H9 (cell line): ENCODE data around the gene JCHAIN. TPM values are rescaled to one million over a fixed set of nuclear protein-coding genes. Genes with fewer than 3 reads are reported as not detected.
"Not testable (repeated sequence)": the region's sequence is repeated elsewhere in the genome, so short reads cannot be mapped to it uniquely, and the experiment has no call there.

Source experiments
- DNase-seq: peaks from one replicate; pipeline ENCODE4 v3.0.0-alpha.2; 2017
- H2AFZ ChIP-seq: one replicate; pipeline ENCODE4 v1.6.1; 2013; ENCODE audit warnings: mild to moderate bottlenecking, low read length, control low read depth, moderate library complexity
- H2AK5ac ChIP-seq: 2 replicates; pipeline ENCODE4 v1.6.1; 2013; ENCODE audit warnings: low read length, control low read depth, mixed read lengths; ENCODE audit not compliant: insufficient read length
- H2BK120ac ChIP-seq: one replicate; pipeline ENCODE4 v1.6.1; 2013; ENCODE audit warnings: low read depth, mild to moderate bottlenecking, low read length, control low read depth, inconsistent platforms; ENCODE audit not compliant: poor library complexity, severe bottlenecking
- H2BK12ac ChIP-seq: 2 replicates; pipeline ENCODE4 v1.6.1; 2013; ENCODE audit warnings: low read length, control low read depth, mixed read lengths, low read depth; ENCODE audit not compliant: insufficient read length
- H2BK15ac ChIP-seq: 2 replicates; pipeline ENCODE4 v1.6.1; 2013; ENCODE audit warnings: low read depth, low read length, control low read depth
- H2BK20ac ChIP-seq: one replicate; pipeline ENCODE4 v1.6.1; 2013; ENCODE audit warnings: low read depth, mild to moderate bottlenecking, low read length, control low read depth, inconsistent platforms; ENCODE audit not compliant: poor library complexity, severe bottlenecking
- H2BK5ac ChIP-seq: 2 replicates; pipeline ENCODE4 v1.6.1; 2013; ENCODE audit warnings: low read length, control low read depth, mixed read lengths; ENCODE audit not compliant: insufficient read length
- H3K14ac ChIP-seq: 2 replicates; pipeline ENCODE4 v1.6.1; 2013; ENCODE audit warnings: low read length, control low read depth; ENCODE audit not compliant: insufficient read depth
- H3K18ac ChIP-seq: 2 replicates; pipeline ENCODE4 v1.6.1; 2013; ENCODE audit warnings: low read depth, mild to moderate bottlenecking, mixed read lengths, low read length, control low read depth; ENCODE audit not compliant: insufficient read length
- H3K23ac ChIP-seq: 2 replicates; pipeline ENCODE4 v1.6.1; 2013; ENCODE audit warnings: low read length, control low read depth, mixed read lengths, low read depth; ENCODE audit not compliant: insufficient read length
- H3K23me2 ChIP-seq: 2 replicates; pipeline ENCODE4 v1.6.1; 2013; ENCODE audit warnings: low read depth, mild to moderate bottlenecking, mixed read lengths, low read length, control low read depth; ENCODE audit not compliant: insufficient read length, poor library complexity, severe bottlenecking
- H3K27ac ChIP-seq: 2 replicates; pipeline ENCODE4 v1.5.1; 2013; ENCODE audit warnings: low read length, control low read depth, mixed read lengths, low read depth; ENCODE audit not compliant: insufficient read length
- H3K27me3 ChIP-seq: 2 replicates; pipeline ENCODE4 v1.6.1; 2013; ENCODE audit warnings: low read length, control low read depth, inconsistent platforms; ENCODE audit not compliant: insufficient read depth
- H3K4ac ChIP-seq: 2 replicates; pipeline ENCODE4 v1.6.1; 2013; ENCODE audit warnings: low read depth, mild to moderate bottlenecking, control low read depth, inconsistent platforms, low read length, moderate library complexity
- H3K4me1 ChIP-seq: 2 replicates; pipeline ENCODE4 v1.6.1; 2013; ENCODE audit warnings: low read length, control low read depth, inconsistent platforms; ENCODE audit not compliant: insufficient read depth
- H3K4me2 ChIP-seq: 2 replicates; pipeline ENCODE4 v1.6.1; 2013; ENCODE audit warnings: low read length, control low read depth, mixed read lengths; ENCODE audit not compliant: insufficient read length, insufficient read depth
- H3K56ac ChIP-seq: 2 replicates; pipeline ENCODE4 v1.6.1; 2013; ENCODE audit warnings: low read depth, mild to moderate bottlenecking, mixed read lengths, low read length, control low read depth; ENCODE audit not compliant: insufficient read length
- H3K79me1 ChIP-seq: 2 replicates; pipeline ENCODE4 v1.6.1; 2013; ENCODE audit warnings: low read depth, mild to moderate bottlenecking, moderate library complexity, low read length, control low read depth, inconsistent platforms; ENCODE audit not compliant: insufficient read depth, poor library complexity, severe bottlenecking
- H3K79me2 ChIP-seq: 2 replicates; pipeline ENCODE4 v1.6.1; 2013; ENCODE audit warnings: low read length, control low read depth, inconsistent platforms; ENCODE audit not compliant: insufficient read depth
- H3K9ac ChIP-seq: 2 replicates; pipeline ENCODE4 v1.6.1; 2013; ENCODE audit warnings: low read length, control low read depth, mixed read lengths; ENCODE audit not compliant: insufficient read length; ENCODE audit errors: extremely low read depth
- H3K9me3 ChIP-seq: one replicate; pipeline ENCODE4 v1.6.1; 2013; ENCODE audit warnings: low read depth, low read length, inconsistent platforms; ENCODE audit not compliant: control insufficient read depth
- H3T11ph ChIP-seq: one replicate; pipeline ENCODE4 v1.6.1; 2013; ENCODE audit warnings: mild to moderate bottlenecking, low read length, control low read depth, inconsistent platforms
- H4K20me1 ChIP-seq: one replicate; pipeline ENCODE4 v1.6.1; 2013; ENCODE audit not compliant: control insufficient read depth, insufficient read length, insufficient read depth
- H4K5ac ChIP-seq: 2 replicates; pipeline ENCODE4 v1.6.1; 2013; ENCODE audit warnings: low read depth, mild to moderate bottlenecking, mixed read lengths, low read length, control low read depth; ENCODE audit not compliant: insufficient read length
- H4K8ac ChIP-seq: replicated peaks from 2 replicates; pipeline ENCODE4 v1.6.1; 2013; ENCODE audit warnings: low read length, control low read depth, mixed read lengths, low read depth; ENCODE audit not compliant: insufficient read length
- H4K91ac ChIP-seq: 2 replicates; pipeline ENCODE4 v1.6.1; 2013; ENCODE audit warnings: low read depth, mild to moderate bottlenecking, moderate library complexity, mixed read lengths, low read length, control low read depth; ENCODE audit not compliant: insufficient read length
- H3K27ac Mint-ChIP-seq, 3 experiments: 2 replicates in 2 of 3; 3 replicates in 1 of 3; pipeline ENCODE4 v1.8.0; 2020 to 2021; ENCODE audit warnings: mixed read lengths in 3 of 3, mild to moderate bottlenecking in 1 of 3, moderate library complexity in 1 of 3
- H3K27me3 Mint-ChIP-seq: 2 replicates; pipeline ENCODE4 v1.8.0; 2021; ENCODE audit warnings: low read depth, mild to moderate bottlenecking, moderate library complexity, mixed read lengths
- H3K36me3 Mint-ChIP-seq, 3 experiments: 2 replicates in 2 of 3; 3 replicates in 1 of 3; pipeline ENCODE4 v1.8.0; 2020 to 2021; ENCODE audit warnings: low read depth in 3 of 3, mixed read lengths in 3 of 3; ENCODE audit not compliant: insufficient read depth in 1 of 3
- H3K4me1 Mint-ChIP-seq, 2 experiments: 2 replicates each; pipeline ENCODE4 v1.8.0; 2020; ENCODE audit warnings: mixed read lengths in 2 of 2
- H3K4me3 Mint-ChIP-seq, 2 experiments: 2 replicates in 1 of 2; 3 replicates in 1 of 2; pipeline ENCODE4 v1.8.0; 2020 to 2021; ENCODE audit warnings: mild to moderate bottlenecking in 2 of 2, mixed read lengths in 2 of 2, moderate library complexity in 1 of 2
- H3K9me3 Mint-ChIP-seq, 2 experiments: 2 replicates in 1 of 2; 3 replicates in 1 of 2; pipeline ENCODE4 v1.8.0; 2020; ENCODE audit warnings: mild to moderate bottlenecking in 2 of 2, mixed read lengths in 2 of 2, moderate library complexity in 1 of 2
- WGBS: extraction: QIAGEN DNeasy Blood & Tissue Kit; methylation state at CpG from one replicate; pipeline ENCODE4 v1.1.7; 2013; ENCODE audit warnings: missing lambda C conversion rate, low lambda C conversion rate, mixed read lengths; ENCODE audit not compliant: insufficient read length; ENCODE audit errors: extremely low coverage; 5-methylcytosine and 5-hydroxymethylcytosine counted together
- total RNA-seq: library from RNA; stranded (reverse); gene quantifications from 2 replicates; pipeline ENCODE4 v1.2.1, GENCODE V29; 2021
- TF ChIP-seq, protein P1 (sequence below): fragments of 200-600 bp; sonication (generic); conservative IDR thresholded peaks from 3 replicates; pipeline ENCODE4 v1.8.0; 2021; ENCODE audit warnings: antibody characterized with exemption, mild to moderate bottlenecking

JCHAIN gene
- total RNA-seq, 1 experiment from 2014 or later = not detected

DNA sequence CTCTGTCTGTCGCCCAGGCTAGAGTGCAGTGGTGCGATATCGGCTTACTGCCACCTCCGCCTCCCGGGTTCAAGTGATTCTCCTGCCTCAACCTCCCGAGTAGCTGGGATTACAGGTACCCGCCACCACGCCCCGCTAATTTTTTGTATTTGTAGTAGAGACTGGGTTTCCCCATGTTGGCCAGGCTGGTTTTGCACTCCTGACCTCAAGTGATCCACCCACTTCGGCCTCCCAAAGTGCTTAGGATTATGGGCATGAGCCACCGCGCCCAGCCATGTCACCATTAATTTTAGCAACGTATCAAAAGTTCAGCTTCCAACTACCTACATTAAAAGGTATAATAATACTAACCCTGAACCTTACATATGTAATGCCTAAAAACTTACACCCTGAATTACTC lies 21.1 kb upstream of the JCHAIN start:
- Histone ChIP-seq H2BK12ac (no peak overlapping the region), H3K9me3 (no peaks in the 10 kb centered on the region), H3K27ac (peak overlapping the region; percentile 63), H2AK5ac (no peak overlapping the region), H4K8ac (no peak overlapping the region), H3K27me3 (no peaks in the 10 kb centered on the region), H4K20me1 (no peaks in the 10 kb centered on the region), H3T11ph (no peak overlapping the region), H3K4me2 (peak overlapping the region; percentile 97), H3K18ac (no peak overlapping the region), H2BK20ac (no peak overlapping the region), H3K23me2 (peaks cover 15% of the 10 kb centered on the region), H3K14ac (no peak overlapping the region), H2BK120ac (no peak overlapping the region), H2AFZ (no peak overlapping the region), H3K56ac (no peak overlapping the region), H2BK15ac (no peak overlapping the region), H2BK5ac (no peak overlapping the region), H3K4ac (no peak overlapping the region), H3K23ac (no peak overlapping the region), H4K5ac (no peak overlapping the region), H4K91ac (no peak overlapping the region), H3K79me2 (peaks cover 14% of the 10 kb centered on the region), H3K9ac (peak overlapping the region; percentile 83), H3K4me1 (peaks cover 5% of the 10 kb centered on the region), H3K79me1 (no peaks in the 10 kb centered on the region)
- no CpG with 5 or more reads among the region's 13 CpGs for WGBS
- peaks cover 21 to 28% of the 10 kb centered on the region in 2 experiments for H3K4me1 Mint-ChIP-seq
- H3K9me3 Mint-ChIP-seq = no peaks in the 10 kb centered on the region; a peak in 1 of 5 replicates
- TF ChIP-seq, protein P1, sequence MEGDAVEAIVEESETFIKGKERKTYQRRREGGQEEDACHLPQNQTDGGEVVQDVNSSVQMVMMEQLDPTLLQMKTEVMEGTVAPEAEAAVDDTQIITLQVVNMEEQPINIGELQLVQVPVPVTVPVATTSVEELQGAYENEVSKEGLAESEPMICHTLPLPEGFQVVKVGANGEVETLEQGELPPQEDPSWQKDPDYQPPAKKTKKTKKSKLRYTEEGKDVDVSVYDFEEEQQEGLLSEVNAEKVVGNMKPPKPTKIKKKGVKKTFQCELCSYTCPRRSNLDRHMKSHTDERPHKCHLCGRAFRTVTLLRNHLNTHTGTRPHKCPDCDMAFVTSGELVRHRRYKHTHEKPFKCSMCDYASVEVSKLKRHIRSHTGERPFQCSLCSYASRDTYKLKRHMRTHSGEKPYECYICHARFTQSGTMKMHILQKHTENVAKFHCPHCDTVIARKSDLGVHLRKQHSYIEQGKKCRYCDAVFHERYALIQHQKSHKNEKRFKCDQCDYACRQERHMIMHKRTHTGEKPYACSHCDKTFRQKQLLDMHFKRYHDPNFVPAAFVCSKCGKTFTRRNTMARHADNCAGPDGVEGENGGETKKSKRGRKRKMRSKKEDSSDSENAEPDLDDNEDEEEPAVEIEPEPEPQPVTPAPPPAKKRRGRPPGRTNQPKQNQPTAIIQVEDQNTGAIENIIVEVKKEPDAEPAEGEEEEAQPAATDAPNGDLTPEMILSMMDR = no peak
- peaks cover 8 to 31% (median 26%) of the 10 kb centered on the region in 3 experiments; a peak in 6 of 7 replicates for H3K36me3 Mint-ChIP-seq
- DNase-seq = no peak
- peak overlapping the region; percentile 96 to 100 for H3K4me3 Mint-ChIP-seq
- peak overlapping the region; percentile 98 to 100 (median 99); a peak in 5 of 7 replicates for H3K27ac Mint-ChIP-seq
- peaks cover 3% of the 10 kb centered on the region; the same call in 1 of the 2 replicates for H3K27me3 Mint-ChIP-seq

DNA sequence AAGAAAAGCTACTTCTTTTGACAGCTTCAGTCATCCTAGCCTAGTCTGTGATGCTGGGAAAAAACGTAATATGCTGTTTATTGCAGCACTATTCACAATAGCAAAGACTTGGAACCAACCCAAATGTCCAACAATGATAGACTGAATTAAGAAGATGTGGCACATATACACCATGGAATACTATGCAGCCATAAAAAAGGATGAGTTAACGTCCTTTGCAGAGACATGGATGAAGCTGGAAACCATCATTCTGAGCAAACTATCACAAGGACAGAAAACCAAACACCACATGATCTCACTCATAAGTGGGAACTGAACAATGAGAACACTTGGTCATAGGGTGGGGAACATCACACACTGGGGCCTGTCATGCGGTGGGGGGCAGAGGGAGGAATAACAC lies 15.8 kb upstream of the JCHAIN start:
- not testable (repeated sequence) for H3K4me1 Mint-ChIP-seq, H3K56ac ChIP-seq, H3T11ph ChIP-seq, H2AFZ ChIP-seq, H3K27me3 ChIP-seq, H3K23ac ChIP-seq, H3K9ac ChIP-seq, H3K36me3 Mint-ChIP-seq, H4K91ac ChIP-seq, H2BK15ac ChIP-seq, H4K20me1 ChIP-seq, H4K8ac ChIP-seq, H2BK12ac ChIP-seq, H3K23me2 ChIP-seq, H3K4me1 ChIP-seq, H4K5ac ChIP-seq, H2BK5ac ChIP-seq, H3K79me2 ChIP-seq, H3K9me3 Mint-ChIP-seq, H3K9me3 ChIP-seq, H2BK120ac ChIP-seq, H3K79me1 ChIP-seq, H3K4me2 ChIP-seq, H3K14ac ChIP-seq, H3K4ac ChIP-seq, H3K18ac ChIP-seq, H2AK5ac ChIP-seq, H3K27me3 Mint-ChIP-seq, H3K4me3 Mint-ChIP-seq, H3K27ac ChIP-seq, H2BK20ac ChIP-seq, DNase-seq
- WGBS = no CpG with 5 or more reads among the region's 3 CpGs
- H3K27ac Mint-ChIP-seq = 0 out of 7 replicates have a peak overlapping the region, but pooled peaks of 1 of the 3 experiments have one; percentile 62
